Fibroblast of mammary gland (primary cell): ENCODE data around the gene NFE2L3.
A peak's percentile ranks its signal among the peaks of the same experiment; 100 is the strongest.
"Not testable (repeated sequence)": the region's sequence is repeated elsewhere in the genome, so short reads cannot be mapped to it uniquely, and the experiment has no call there.

Source experiments
- DNase-seq: peaks from one replicate; pipeline ENCODE4 v3.0.0-alpha.2; 2010; ENCODE audit warnings: low read depth
- H3K4me3 ChIP-seq: 2 replicates; pipeline ENCODE4 v1.5.1; 2011; ENCODE audit warnings: low read depth, mild to moderate bottlenecking, low read length, moderate library complexity; ENCODE audit not compliant: control insufficient read depth
- CTCF ChIP-seq: conservative IDR thresholded peaks from 2 replicates; pipeline ENCODE4 v1.5.1; 2011; ENCODE audit warnings: low read depth, low read length, inconsistent platforms; ENCODE audit not compliant: control insufficient read depth, insufficient read depth

NFE2L3 gene

DNA sequence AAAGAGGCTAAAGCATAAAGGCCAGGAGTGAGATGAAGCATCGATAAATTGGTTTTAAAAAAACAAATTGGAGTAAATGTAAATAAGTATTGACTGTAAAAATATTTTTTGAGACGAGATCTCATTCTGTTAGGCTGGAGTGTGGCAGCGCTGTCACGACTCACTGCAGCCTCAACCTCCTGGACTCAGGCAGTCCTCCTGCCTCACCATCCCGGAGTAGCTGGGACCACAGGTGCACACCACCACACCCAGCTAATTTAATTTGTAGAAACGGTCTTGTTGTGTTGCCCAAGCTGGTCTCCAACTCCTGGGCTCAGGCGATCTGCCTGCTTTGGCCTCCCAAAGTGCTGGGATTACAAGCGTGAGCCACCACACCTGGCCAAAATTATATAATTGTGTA lies 30.7 kb downstream of the NFE2L3 start:
- DNase-seq: no peak
- no peak overlapping the region for H3K4me3 ChIP-seq
- TF ChIP-seq CTCF: no peak

- no peak overlapping the region for H3K4me3 ChIP-seq
- TF ChIP-seq CTCF: no peak
- no peak for DNase-seq
Observed at GRCh38 chr7:26183545-26184280, 31.7 kb downstream of the NFE2L3 start.

DNA sequence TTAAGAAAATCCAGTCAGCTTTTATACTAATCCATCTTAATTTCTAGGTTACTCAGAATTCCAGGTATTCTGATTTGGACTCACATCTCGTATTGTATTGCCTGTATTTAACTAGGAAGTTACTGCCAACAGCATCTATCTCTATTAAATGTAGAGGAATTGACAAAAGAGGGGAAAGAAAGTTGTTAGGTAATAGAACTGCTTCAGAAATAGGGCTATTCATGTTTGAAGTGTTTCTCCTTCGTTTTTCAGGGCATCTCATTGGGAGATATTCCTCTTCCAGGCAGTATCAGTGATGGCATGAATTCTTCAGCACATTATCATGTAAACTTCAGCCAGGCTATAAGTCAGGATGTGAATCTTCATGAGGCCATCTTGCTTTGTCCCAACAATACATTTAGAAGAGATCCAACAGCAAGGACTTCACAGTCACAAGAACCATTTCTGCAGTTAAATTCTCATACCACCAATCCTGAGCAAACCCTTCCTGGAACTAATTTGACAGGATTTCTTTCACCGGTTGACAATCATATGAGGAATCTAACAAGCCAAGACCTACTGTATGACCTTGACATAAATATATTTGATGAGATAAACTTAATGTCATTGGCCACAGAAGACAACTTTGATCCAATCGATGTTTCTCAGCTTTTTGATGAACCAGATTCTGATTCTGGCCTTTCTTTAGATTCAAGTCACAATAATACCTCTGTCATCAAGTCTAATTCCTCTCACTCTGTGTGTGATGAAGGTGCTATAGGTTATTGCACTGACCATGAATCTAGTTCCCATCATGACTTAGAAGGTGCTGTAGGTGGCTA lies 32.5 kb downstream of the NFE2L3 start:
- DNase-seq, H3K4me3 ChIP-seq: not testable (repeated sequence)

DNA sequence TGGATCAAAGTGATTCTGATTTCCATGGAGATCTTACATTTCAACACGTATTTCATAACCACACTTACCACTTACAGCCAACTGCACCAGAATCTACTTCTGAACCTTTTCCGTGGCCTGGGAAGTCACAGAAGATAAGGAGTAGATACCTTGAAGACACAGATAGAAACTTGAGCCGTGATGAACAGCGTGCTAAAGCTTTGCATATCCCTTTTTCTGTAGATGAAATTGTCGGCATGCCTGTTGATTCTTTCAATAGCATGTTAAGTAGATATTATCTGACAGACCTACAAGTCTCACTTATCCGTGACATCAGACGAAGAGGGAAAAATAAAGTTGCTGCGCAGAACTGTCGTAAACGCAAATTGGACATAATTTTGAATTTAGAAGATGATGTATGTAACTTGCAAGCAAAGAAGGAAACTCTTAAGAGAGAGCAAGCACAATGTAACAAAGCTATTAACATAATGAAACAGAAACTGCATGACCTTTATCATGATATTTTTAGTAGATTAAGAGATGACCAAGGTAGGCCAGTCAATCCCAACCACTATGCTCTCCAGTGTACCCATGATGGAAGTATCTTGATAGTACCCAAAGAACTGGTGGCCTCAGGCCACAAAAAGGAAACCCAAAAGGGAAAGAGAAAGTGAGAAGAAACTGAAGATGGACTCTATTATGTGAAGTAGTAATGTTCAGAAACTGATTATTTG lies 33.3 kb downstream of the NFE2L3 start:
- no peak for TF ChIP-seq CTCF
- no peak overlapping the region for H3K4me3 ChIP-seq

DNA sequence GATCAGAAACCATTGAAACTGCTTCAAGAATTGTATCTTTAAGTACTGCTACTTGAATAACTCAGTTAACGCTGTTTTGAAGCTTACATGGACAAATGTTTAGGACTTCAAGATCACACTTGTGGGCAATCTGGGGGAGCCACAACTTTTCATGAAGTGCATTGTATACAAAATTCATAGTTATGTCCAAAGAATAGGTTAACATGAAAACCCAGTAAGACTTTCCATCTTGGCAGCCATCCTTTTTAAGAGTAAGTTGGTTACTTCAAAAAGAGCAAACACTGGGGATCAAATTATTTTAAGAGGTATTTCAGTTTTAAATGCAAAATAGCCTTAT lies 33.8 kb downstream of the NFE2L3 start:
- DNase-seq: no peak
- TF ChIP-seq CTCF: no peak
- H3K4me3 ChIP-seq: no peak overlapping the region

More for the DNA sequence above, 33.3 kb downstream of the NFE2L3 start:
- DNase-seq: no peak

GRCh38 chr7:26186364-26187311 lies 34.6 kb downstream of the NFE2L3 start:
- no peak for TF ChIP-seq CTCF
- peak; percentile 39 for DNase-seq
- H3K4me3 ChIP-seq: no peak overlapping the region
